Anterior cingulate cortex (tissue), 58 donors: Measurements from ENCODE around the gene BAHD1.
"Not testable (repeated sequence)": the region's sequence is repeated elsewhere in the genome, so short reads cannot be mapped to it uniquely, and the experiment has no call there.

Experiments
- DNase-seq, 58 donors: peaks; one replicate each; lab custom pipeline; 2025; lab: John Stamatoyannopoulos, UW

BAHD1 gene

GRCh38 chr15:40441565-40442531, 1.1 kb downstream of the BAHD1 start:
- peak in 9 of 58 donors; percentile 4 to 38 (median 21) for DNase-seq

- no peak for DNase-seq
These were observed 2.5 kb downstream of the BAHD1 start for GRCh38 chr15:40443255-40443654.

- no peak for DNase-seq
These were observed 3.1 kb downstream of the BAHD1 start for GRCh38 chr15:40443846-40444245.

- DNase-seq: no peak
These were observed 4.0 kb downstream of the BAHD1 start for GRCh38 chr15:40444736-40445135.

GRCh38 chr15:40445421-40445922, 4.7 kb downstream of the BAHD1 start:
- DNase-seq: no peak

- no peak for DNase-seq
These were observed 5.4 kb downstream of the BAHD1 start for GRCh38 chr15:40446144-40446543.

GRCh38 chr15:40448354-40448753, 7.6 kb downstream of the BAHD1 start:
- DNase-seq: no peak

- no peak for DNase-seq
These were observed 8.5 kb downstream of the BAHD1 start for GRCh38 chr15:40449275-40449674.

GRCh38 chr15:40450047-40450446, 9.3 kb downstream of the BAHD1 start:
- no peak for DNase-seq

GRCh38 chr15:40451527-40452158, 10.9 kb downstream of the BAHD1 start:
- no peak for DNase-seq

GRCh38 chr15:40452296-40453090, 11.7 kb downstream of the BAHD1 start:
- DNase-seq: no peak

- DNase-seq: not testable (repeated sequence)
These were observed 13.2 kb downstream of the BAHD1 start for GRCh38 chr15:40453941-40454340.

- DNase-seq: no peak
These were observed 14.2 kb downstream of the BAHD1 start for GRCh38 chr15:40454904-40455391.

GRCh38 chr15:40456299-40456712, 15.6 kb downstream of the BAHD1 start:
- no peak for DNase-seq

GRCh38 chr15:40456738-40457137, 16.0 kb downstream of the BAHD1 start:
- no peak for DNase-seq

- DNase-seq: no peak
These were observed 18.0 kb downstream of the BAHD1 start for GRCh38 chr15:40458495-40459371.

GRCh38 chr15:40459391-40460015, 18.8 kb downstream of the BAHD1 start:
- no peak for DNase-seq

- DNase-seq: no peak
These were observed 19.7 kb downstream of the BAHD1 start for GRCh38 chr15:40460404-40460803.

- no peak for DNase-seq
These were observed 21.2 kb downstream of the BAHD1 start for GRCh38 chr15:40461958-40462357.
